DOHH2 (cell line): ENCODE data around the gene TDRD10.

Source experiments
- EZH2phosphoT487 ChIP-seq: fragments of 200-600 bp; sonication (generic); IDR thresholded peaks from 2 replicates; pipeline ENCODE4 v1.6.1; 2017; ENCODE audit warnings: borderline replicate concordance, mild to moderate bottlenecking, antibody characterized with exemption, low read length, moderate library complexity, mixed read lengths
- TF ChIP-seq, protein P1 (sequence below): fragments of 200-600 bp; sonication (generic); IDR thresholded peaks from one replicate; pipeline ENCODE4 v1.5.1; 2014; ENCODE audit warnings: antibody characterized with exemption, mild to moderate bottlenecking, low read depth, low read length; ENCODE audit not compliant: poor library complexity, severe bottlenecking

DNA sequence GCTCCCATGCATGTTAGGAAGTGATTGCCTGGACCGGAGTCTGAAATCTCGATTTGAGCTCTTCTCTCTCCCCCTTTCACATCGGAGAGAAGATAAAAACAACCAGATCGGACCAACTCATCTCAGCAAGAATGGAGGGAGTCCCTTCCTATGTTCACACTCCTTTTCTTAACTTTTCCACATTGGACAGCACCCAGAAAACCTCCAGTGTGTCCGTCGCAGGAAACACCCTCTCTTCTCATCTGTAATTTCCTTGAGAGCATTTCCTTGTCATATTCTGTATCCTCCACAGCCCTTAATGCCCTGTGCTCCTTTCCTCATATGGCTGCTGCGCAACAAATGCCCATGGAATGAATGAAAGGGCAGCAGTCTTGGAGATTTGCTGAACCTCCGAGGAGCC lies 1.5 kb upstream of the TDRD10 start:
- TF ChIP-seq, protein P1, sequence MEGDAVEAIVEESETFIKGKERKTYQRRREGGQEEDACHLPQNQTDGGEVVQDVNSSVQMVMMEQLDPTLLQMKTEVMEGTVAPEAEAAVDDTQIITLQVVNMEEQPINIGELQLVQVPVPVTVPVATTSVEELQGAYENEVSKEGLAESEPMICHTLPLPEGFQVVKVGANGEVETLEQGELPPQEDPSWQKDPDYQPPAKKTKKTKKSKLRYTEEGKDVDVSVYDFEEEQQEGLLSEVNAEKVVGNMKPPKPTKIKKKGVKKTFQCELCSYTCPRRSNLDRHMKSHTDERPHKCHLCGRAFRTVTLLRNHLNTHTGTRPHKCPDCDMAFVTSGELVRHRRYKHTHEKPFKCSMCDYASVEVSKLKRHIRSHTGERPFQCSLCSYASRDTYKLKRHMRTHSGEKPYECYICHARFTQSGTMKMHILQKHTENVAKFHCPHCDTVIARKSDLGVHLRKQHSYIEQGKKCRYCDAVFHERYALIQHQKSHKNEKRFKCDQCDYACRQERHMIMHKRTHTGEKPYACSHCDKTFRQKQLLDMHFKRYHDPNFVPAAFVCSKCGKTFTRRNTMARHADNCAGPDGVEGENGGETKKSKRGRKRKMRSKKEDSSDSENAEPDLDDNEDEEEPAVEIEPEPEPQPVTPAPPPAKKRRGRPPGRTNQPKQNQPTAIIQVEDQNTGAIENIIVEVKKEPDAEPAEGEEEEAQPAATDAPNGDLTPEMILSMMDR, result no peak
- no peak for TF ChIP-seq EZH2phosphoT487
